ENCODE data around the gene H2BW2.

The H2BW2 gene

DNA sequence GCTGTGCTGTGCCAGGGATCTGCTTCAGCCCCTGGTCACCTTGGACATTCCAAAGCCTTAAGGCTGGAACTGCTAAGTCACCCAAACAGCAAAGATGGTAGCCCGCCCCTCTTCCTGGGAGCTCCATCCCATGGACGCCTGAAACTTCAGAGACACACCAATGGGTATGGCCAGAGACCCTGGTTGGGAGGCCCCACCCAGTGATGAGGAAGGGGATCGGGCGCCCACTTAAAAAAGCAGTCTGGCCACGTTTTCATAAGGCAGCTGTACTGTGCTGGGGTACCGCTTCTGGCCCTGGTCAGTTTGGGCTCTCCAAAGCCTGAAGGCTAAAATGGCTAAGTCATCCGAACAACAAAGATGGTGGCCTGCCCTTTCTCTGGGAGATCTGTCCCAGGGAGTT is 45.7 kb downstream of the H2BW2 start (continued):
- TF ChIP-seq, protein P1, sequence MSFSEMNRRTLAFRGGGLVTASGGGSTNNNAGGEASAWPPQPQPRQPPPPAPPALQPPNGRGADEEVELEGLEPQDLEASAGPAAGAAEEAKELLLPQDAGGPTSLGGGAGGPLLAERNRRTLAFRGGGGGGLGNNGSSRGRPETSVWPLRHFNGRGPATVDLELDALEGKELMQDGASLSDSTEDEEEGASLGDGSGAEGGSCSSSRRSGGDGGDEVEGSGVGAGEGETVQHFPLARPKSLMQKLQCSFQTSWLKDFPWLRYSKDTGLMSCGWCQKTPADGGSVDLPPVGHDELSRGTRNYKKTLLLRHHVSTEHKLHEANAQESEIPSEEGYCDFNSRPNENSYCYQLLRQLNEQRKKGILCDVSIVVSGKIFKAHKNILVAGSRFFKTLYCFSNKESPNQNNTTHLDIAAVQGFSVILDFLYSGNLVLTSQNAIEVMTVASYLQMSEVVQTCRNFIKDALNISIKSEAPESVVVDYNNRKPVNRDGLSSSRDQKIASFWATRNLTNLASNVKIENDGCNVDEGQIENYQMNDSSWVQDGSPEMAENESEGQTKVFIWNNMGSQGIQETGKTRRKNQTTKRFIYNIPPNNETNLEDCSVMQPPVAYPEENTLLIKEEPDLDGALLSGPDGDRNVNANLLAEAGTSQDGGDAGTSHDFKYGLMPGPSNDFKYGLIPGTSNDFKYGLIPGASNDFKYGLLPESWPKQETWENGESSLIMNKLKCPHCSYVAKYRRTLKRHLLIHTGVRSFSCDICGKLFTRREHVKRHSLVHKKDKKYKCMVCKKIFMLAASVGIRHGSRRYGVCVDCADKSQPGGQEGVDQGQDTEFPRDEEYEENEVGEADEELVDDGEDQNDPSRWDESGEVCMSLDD (tag by site-specific recombination; IDR thresholded peaks at IDR 0.05) = no peak
- no peak for TF ChIP-seq FEZF1 (tag by site-specific recombination; IDR thresholded peaks at IDR 0.05)
- no peak for TF ChIP-seq KLF10 (tag by site-specific recombination; IDR thresholded peaks at IDR 0.05)
- no peak for TF ChIP-seq ZNF768 (tag by site-specific recombination; IDR thresholded peaks at IDR 0.05)

DNA sequence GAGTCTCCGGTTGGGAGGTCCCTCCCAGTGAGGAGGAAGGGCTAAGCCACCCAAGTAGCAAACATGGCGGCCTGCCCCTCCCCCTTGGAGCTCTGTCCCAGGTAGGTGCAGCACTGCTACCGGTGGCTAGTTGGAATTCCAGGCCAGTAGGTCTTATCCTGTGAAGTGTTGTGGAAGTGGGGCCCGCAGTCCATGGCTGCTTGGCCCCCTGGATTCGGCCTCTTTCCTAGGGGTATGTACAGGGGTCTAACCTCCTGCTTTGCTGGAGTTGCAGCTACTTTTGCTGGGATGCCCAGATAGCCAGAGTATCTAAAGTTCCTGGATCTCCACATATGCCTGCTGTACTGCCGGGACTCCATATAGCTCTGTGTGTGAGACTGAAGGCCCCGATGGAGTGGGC is 46.2 kb downstream of the H2BW2 start:
- Histone ChIP-seq H3K27ac (ENCODE audit: extremely low read depth, low read depth, low read length) (no peak overlapping the region), H3K4me3 (ENCODE audit: low read depth, low read length) (no peak overlapping the region), H3K36me3 (ENCODE audit: control insufficient read depth in 2 of 2, insufficient read depth in 1 of 2, low read length in 2 of 2) (no peaks in the 10 kb centered on the region), H3K4me1 (ENCODE audit: control insufficient read depth, insufficient read depth, low read length) (no peaks in the 10 kb centered on the region), H3K9me3 (ENCODE audit: control insufficient read depth, insufficient read depth, low read depth, low read length) (no peaks in the 10 kb centered on the region)
- ChIA-PET CTCF (interaction anchor here (0.6 kb wide), 1 partner anchor 109 kb away, joined by 3 read pairs; no protein-coding TSS in a partner anchor), POLR2A (no interaction called here)
- no peak for TF ChIP-seq ZNF510 (tag by site-specific recombination; IDR thresholded peaks at IDR 0.05; ENCODE audit: insufficient replicate concordance)
- no peak for TF ChIP-seq OSR2 (tag by site-specific recombination; IDR thresholded peaks at IDR 0.05)
- TF ChIP-seq, protein P2, sequence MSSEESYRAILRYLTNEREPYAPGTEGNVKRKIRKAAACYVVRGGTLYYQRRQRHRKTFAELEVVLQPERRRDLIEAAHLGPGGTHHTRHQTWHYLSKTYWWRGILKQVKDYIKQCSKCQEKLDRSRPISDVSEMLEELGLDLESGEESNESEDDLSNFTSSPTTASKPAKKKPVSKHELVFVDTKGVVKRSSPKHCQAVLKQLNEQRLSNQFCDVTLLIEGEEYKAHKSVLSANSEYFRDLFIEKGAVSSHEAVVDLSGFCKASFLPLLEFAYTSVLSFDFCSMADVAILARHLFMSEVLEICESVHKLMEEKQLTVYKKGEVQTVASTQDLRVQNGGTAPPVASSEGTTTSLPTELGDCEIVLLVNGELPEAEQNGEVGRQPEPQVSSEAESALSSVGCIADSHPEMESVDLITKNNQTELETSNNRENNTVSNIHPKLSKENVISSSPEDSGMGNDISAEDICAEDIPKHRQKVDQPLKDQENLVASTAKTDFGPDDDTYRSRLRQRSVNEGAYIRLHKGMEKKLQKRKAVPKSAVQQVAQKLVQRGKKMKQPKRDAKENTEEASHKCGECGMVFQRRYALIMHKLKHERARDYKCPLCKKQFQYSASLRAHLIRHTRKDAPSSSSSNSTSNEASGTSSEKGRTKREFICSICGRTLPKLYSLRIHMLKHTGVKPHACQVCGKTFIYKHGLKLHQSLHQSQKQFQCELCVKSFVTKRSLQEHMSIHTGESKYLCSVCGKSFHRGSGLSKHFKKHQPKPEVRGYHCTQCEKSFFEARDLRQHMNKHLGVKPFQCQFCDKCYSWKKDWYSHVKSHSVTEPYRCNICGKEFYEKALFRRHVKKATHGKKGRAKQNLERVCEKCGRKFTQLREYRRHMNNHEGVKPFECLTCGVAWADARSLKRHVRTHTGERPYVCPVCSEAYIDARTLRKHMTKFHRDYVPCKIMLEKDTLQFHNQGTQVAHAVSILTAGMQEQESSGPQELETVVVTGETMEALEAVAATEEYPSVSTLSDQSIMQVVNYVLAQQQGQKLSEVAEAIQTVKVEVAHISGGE (tag by site-specific recombination; conservative IDR thresholded peaks at IDR 0.05; ENCODE audit: low read depth) = no peak
- no peak for TF ChIP-seq SCRT1 (tag by site-specific recombination; IDR thresholded peaks at IDR 0.05; ENCODE audit: borderline replicate concordance)
- TF ChIP-seq SP7 (tag by site-specific recombination; IDR thresholded peaks at IDR 0.05) = no peak
- no peak for TF ChIP-seq IKZF3 (tag by site-specific recombination; IDR thresholded peaks at IDR 0.05)
- TF ChIP-seq HOXC10 (CRISPR knock-in tag; IDR thresholded peaks at IDR 0.05) = no peak
- no peak for TF ChIP-seq ZSCAN23 (tag by site-specific recombination; IDR thresholded peaks at IDR 0.05)
- TF ChIP-seq, protein P3, sequence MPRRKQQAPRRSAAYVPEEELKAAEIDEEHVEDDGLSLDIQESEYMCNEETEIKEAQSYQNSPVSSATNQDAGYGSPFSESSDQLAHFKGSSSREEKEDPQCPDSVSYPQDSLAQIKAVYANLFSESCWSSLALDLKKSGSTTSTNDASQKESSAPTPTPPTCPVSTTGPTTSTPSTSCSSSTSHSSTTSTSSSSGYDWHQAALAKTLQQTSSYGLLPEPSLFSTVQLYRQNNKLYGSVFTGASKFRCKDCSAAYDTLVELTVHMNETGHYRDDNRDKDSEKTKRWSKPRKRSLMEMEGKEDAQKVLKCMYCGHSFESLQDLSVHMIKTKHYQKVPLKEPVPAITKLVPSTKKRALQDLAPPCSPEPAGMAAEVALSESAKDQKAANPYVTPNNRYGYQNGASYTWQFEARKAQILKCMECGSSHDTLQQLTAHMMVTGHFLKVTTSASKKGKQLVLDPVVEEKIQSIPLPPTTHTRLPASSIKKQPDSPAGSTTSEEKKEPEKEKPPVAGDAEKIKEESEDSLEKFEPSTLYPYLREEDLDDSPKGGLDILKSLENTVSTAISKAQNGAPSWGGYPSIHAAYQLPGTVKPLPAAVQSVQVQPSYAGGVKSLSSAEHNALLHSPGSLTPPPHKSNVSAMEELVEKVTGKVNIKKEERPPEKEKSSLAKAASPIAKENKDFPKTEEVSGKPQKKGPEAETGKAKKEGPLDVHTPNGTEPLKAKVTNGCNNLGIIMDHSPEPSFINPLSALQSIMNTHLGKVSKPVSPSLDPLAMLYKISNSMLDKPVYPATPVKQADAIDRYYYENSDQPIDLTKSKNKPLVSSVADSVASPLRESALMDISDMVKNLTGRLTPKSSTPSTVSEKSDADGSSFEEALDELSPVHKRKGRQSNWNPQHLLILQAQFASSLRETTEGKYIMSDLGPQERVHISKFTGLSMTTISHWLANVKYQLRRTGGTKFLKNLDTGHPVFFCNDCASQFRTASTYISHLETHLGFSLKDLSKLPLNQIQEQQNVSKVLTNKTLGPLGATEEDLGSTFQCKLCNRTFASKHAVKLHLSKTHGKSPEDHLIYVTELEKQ (tag by site-specific recombination; IDR thresholded peaks at IDR 0.05; ENCODE audit: borderline replicate concordance) = no peak
- TF ChIP-seq, protein P4, sequence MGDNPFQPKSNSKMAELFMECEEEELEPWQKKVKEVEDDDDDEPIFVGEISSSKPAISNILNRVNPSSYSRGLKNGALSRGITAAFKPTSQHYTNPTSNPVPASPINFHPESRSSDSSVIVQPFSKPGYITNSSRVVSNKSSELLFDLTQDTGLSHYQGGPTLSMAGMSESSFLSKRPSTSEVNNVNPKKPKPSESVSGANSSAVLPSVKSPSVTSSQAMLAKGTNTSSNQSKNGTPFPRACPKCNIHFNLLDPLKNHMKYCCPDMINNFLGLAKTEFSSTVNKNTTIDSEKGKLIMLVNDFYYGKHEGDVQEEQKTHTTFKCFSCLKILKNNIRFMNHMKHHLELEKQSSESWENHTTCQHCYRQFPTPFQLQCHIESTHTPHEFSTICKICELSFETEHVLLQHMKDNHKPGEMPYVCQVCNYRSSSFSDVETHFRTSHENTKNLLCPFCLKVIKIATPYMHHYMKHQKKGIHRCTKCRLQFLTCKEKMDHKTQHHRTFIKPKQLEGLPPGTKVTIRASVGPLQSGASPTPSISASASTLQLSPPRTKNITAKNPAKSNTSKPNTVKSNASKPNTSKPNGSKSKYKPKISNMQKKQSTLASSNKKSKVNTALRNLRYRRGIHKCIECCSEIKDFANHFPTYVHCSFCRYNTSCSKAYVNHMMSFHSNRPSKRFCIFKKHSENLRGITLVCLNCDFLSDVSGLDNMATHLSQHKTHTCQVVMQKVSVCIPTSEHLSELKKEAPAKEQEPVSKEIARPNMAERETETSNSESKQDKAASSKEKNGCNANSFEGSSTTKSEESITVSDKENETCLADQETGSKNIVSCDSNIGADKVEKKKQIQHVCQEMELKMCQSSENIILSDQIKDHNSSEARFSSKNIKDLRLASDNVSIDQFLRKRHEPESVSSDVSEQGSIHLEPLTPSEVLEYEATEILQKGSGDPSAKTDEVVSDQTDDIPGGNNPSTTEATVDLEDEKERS (tag by site-specific recombination; IDR thresholded peaks at IDR 0.05) = no peak
- no peak for TF ChIP-seq ZNF19 (tag by site-specific recombination; IDR thresholded peaks at IDR 0.05; ENCODE audit: low read depth)
- TF ChIP-seq, protein P5, sequence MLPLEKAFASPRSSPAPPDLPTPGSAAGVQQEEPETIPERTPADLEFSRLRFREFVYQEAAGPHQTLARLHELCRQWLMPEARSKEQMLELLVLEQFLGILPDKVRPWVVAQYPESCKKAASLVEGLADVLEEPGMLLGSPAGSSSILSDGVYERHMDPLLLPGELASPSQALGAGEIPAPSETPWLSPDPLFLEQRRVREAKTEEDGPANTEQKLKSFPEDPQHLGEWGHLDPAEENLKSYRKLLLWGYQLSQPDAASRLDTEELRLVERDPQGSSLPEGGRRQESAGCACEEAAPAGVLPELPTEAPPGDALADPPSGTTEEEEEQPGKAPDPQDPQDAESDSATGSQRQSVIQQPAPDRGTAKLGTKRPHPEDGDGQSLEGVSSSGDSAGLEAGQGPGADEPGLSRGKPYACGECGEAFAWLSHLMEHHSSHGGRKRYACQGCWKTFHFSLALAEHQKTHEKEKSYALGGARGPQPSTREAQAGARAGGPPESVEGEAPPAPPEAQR (tag by site-specific recombination; IDR thresholded peaks at IDR 0.05) = no peak
- no peak for TF ChIP-seq ZNF585B (tag by site-specific recombination; IDR thresholded peaks at IDR 0.05)
- TF ChIP-seq ZNF610 (tag by site-specific recombination; IDR thresholded peaks at IDR 0.05; ENCODE audit: borderline replicate concordance) = no peak
- no peak for TF ChIP-seq ZNF211 (tag by site-specific recombination; IDR thresholded peaks at IDR 0.05; ENCODE audit: low read depth)
- TF ChIP-seq ZNF184 (tag by site-specific recombination; IDR thresholded peaks at IDR 0.05) = no peak
- TF ChIP-seq ZNF174 (tag by site-specific recombination; IDR thresholded peaks at IDR 0.05) = no peak

All from HEK293 (cell line).